ENCODE results near the gene HBS1L. TPM values are rescaled to one million over a fixed set of nuclear protein-coding genes. Genes with fewer than 3 reads are reported as not detected.

Gene HBS1L
- polyA plus RNA-seq, 1 donor from 2014 or later, result 103 TPM

GRCh38 chr6:135067911-135068310 lies 13.3 kb upstream of the HBS1L start:
- TF ChIP-seq MXI1 (conservative IDR thresholded peaks at IDR 0.05; ENCODE audit: poor library complexity, severe bottlenecking) (no peak), EP300 (conservative IDR thresholded peaks at IDR 0.05; ENCODE audit: poor library complexity, severe bottlenecking) (no peak), SMC3 (conservative IDR thresholded peaks at IDR 0.05; ENCODE audit: poor library complexity) (no peak), POLR2AphosphoS5 (IDR thresholded peaks at IDR 0.05) (no peak), TAF1 (IDR thresholded peaks at IDR 0.05; ENCODE audit: low read depth) (no peak), REST (IDR thresholded peaks at IDR 0.05; ENCODE audit: borderline replicate concordance) (no peak), RAD21 (conservative IDR thresholded peaks at IDR 0.05) (no peak), EZH2 (IDR thresholded peaks at IDR 0.05; ENCODE audit: borderline replicate concordance, insufficient read depth, low read length, poor library complexity, severe bottlenecking) (no peak)
- TF ChIP-seq, protein P1, sequence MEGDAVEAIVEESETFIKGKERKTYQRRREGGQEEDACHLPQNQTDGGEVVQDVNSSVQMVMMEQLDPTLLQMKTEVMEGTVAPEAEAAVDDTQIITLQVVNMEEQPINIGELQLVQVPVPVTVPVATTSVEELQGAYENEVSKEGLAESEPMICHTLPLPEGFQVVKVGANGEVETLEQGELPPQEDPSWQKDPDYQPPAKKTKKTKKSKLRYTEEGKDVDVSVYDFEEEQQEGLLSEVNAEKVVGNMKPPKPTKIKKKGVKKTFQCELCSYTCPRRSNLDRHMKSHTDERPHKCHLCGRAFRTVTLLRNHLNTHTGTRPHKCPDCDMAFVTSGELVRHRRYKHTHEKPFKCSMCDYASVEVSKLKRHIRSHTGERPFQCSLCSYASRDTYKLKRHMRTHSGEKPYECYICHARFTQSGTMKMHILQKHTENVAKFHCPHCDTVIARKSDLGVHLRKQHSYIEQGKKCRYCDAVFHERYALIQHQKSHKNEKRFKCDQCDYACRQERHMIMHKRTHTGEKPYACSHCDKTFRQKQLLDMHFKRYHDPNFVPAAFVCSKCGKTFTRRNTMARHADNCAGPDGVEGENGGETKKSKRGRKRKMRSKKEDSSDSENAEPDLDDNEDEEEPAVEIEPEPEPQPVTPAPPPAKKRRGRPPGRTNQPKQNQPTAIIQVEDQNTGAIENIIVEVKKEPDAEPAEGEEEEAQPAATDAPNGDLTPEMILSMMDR (IDR thresholded peaks at IDR 0.05; ENCODE audit: poor library complexity, severe bottlenecking), result no peak
- no peak overlapping the region for H2AFZ ChIP-seq (ENCODE audit: low read depth, low read length)
- H3K79me2 ChIP-seq (replicated peaks; ENCODE audit: insufficient read depth, low read length), result no peaks in the 10 kb centered on the region
- H4K20me1 ChIP-seq (ENCODE audit: insufficient read depth), result no peaks in the 10 kb centered on the region
- H3K9me2 ChIP-seq (ENCODE audit: insufficient read depth, low read length), result no peaks in the 10 kb centered on the region
- no peak overlapping the region for H3K4me2 ChIP-seq (ENCODE audit: low read length)
- no peak overlapping the region for H3K27ac ChIP-seq (ENCODE audit: low read length)
- no peak overlapping the region for H3K9ac ChIP-seq (ENCODE audit: low read length)
- no peaks in the 10 kb centered on the region for H3K36me3 ChIP-seq (ENCODE audit: insufficient read depth, low read length)
- no peak overlapping the region for H3K4me3 ChIP-seq (ENCODE audit: low read length)
- no peaks in the 10 kb centered on the region for H3F3A ChIP-seq (ENCODE audit: insufficient read depth, low read length, poor library complexity, severe bottlenecking)
- H3K9me3 ChIP-seq (ENCODE audit: low read length), result no peaks in the 10 kb centered on the region
- H3K27me3 ChIP-seq (ENCODE audit: insufficient read depth, low read depth, low read length), result no peaks in the 10 kb centered on the region

DNA sequence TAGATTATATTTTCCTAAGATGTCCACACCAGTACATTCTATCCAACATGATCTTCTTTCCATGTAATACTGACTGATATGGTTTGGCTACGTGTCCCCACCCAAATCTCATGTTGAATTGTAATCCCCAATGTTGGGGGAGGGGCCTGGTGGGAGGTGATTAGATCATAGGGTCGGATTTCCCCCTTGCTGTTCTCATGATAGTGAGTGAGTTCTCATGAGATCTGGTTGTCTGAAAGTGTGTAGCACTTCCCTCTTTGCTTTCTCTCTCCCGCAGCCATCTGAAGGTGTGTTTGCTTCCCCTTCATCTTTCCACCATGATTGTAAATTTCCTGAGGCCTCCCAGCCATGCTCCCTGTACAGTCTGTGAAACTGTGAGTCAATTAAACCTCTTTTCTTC lies 12.2 kb upstream of the HBS1L start:
- Histone ChIP-seq H3K79me2 (replicated peaks; ENCODE audit: insufficient read depth, low read length) (no peaks in the 10 kb centered on the region), H3K27me3 (ENCODE audit: insufficient read depth, low read depth, low read length) (no peaks in the 10 kb centered on the region), H3K4me2 (ENCODE audit: low read length) (no peak overlapping the region), H2AFZ (ENCODE audit: low read depth, low read length) (no peak overlapping the region), H3K27ac (ENCODE audit: low read length) (no peak overlapping the region), H3K9me3 (ENCODE audit: low read length) (no peaks in the 10 kb centered on the region), H3K9me2 (ENCODE audit: insufficient read depth, low read length) (no peaks in the 10 kb centered on the region), H3K9ac (ENCODE audit: low read length) (no peak overlapping the region), H3K4me3 (ENCODE audit: low read length) (no peak overlapping the region), H3K36me3 (ENCODE audit: insufficient read depth, low read length) (no peaks in the 10 kb centered on the region), H4K20me1 (ENCODE audit: insufficient read depth) (no peaks in the 10 kb centered on the region), H3F3A (ENCODE audit: insufficient read depth, low read length, poor library complexity, severe bottlenecking) (no peaks in the 10 kb centered on the region)
- TF ChIP-seq REST (IDR thresholded peaks at IDR 0.05; ENCODE audit: borderline replicate concordance), result no peak
- TF ChIP-seq POLR2AphosphoS5 (IDR thresholded peaks at IDR 0.05), result no peak
